A549 treated with AZD2906 at 1 μM for 4 hours (cell line): ENCODE results near the gene PGA4. TPM values are rescaled to one million over a fixed set of nuclear protein-coding genes. Genes with fewer than 3 reads are reported as not detected.

Source experiments
- total RNA-seq: library from RNA; stranded (reverse); fragments of 200-300 nt; extraction: Qiagen RNA extraction; gene quantifications from 5 replicates; pipeline ENCODE4 v1.2.3, GENCODE V29; 2022

PGA4 gene
- 0.07 to 0.26 TPM (median 0.16 TPM) in 3 of 5 replicates, not detected in the others for total RNA-seq

DNA sequence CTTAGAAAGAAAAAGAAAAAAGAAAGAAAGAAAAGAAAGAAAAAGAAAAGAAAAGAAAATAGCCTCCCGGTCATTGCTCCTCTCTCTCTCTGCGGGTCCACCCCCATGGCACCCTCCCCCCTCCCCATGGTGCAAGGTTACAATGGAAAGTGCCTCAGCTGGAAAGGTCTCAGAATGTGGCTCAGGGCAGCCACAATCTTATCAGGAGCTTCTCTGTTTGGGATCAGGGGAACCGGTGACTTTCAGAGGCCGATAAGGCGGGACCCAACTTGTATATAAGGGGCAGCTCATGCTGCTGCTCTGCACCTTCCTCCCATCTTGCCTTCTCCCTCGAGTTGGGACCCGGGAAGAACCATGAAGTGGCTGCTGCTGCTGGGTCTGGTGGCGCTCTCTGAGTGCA, at the start of gene PGA4:
Gene PGA4 (plus strand): TSS at position 301 of the 400 bp plus-strand sequence. CDS start 54 bp downstream, at position 355.

DNA sequence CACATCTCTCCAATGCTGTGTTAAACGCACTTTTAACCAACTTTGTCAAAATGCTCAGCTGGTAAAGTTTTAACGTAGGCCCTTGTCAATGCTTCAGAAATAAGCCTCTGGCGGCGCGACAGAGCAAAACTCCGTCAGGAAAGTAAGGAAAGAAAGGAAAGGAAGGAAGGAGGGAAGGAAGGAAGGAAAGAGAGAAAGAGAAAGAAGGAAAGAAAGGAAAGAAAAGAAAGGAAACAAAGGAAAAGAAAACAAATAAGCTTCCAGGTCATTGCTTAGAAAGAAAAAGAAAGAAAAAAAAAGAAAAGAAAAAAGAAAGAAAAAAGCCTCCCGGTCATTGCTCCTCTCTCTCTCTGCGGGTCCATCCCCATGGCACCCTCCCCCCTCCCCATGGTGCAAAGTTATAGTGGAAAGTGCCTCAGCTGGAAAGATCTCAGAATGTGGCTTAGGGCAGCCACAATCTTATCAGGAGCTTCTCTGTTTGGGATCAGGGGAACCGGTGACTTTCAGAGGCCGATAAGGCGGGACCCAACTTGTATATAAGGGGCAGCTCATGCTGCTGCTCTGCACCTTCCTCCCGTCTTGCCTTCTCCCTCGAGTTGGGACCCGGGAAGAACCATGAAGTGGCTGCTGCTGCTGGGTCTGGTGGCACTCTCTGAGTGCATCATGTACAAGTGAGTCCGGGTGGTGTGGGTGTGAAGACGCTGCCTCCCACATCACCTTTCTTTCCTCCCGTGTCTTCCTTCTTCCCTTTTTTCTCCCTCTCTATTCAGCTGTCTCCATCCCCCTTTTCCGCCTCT, 19.0 kb upstream of the PGA4 start, which contains the start of gene PGA3:
Gene PGA3 (plus strand): TSS at position 566 of the 797 bp plus-strand sequence. CDS start 50 bp downstream, at position 616.

DNA sequence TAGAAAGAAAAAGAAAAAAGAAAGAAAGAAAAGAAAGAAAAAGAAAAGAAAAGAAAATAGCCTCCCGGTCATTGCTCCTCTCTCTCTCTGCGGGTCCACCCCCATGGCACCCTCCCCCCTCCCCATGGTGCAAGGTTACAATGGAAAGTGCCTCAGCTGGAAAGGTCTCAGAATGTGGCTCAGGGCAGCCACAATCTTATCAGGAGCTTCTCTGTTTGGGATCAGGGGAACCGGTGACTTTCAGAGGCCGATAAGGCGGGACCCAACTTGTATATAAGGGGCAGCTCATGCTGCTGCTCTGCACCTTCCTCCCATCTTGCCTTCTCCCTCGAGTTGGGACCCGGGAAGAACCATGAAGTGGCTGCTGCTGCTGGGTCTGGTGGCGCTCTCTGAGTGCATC, 18.7 kb downstream of the PGA4 start, which contains the start of gene PGA5:
Gene PGA5 (plus strand): TSS at position 301 of the 400 bp plus-strand sequence. CDS start 52 bp downstream, at position 353.

Other genes starting within 250 kb of the PGA4 start
- gene CD5, start 119.9 kb upstream of the PGA4 start, total RNA-seq: not detected in 5 replicates
- gene VPS37C, start 60.9 kb upstream of the PGA4 start, total RNA-seq: 16.2 to 18.2 TPM (median 17.1 TPM) in 5 replicates
- 0.12 TPM in 1 of 5 replicates, not detected in the others for gene PGA3, start 18.8 kb upstream of the PGA4 start, total RNA-seq
- gene PGA5, start 18.8 kb downstream of the PGA4 start, total RNA-seq: 0.08 TPM in 1 of 5 replicates, not detected in the others
- 0.46 to 0.85 TPM (median 0.49 TPM) in 5 replicates for gene VWCE, start 73.0 kb downstream of the PGA4 start, total RNA-seq
- gene DDB1, start 110.8 kb downstream of the PGA4 start, total RNA-seq: 159 to 171 TPM (median 166 TPM) in 5 replicates
- 45.4 to 75.1 TPM (median 73.0 TPM) in 5 replicates for gene TKFC, start 110.9 kb downstream of the PGA4 start, total RNA-seq
- 35.7 to 45.5 TPM (median 41.7 TPM) in 5 replicates for gene CYB561A3, start 139.5 kb downstream of the PGA4 start, total RNA-seq
- gene TMEM138, start 140.0 kb downstream of the PGA4 start, total RNA-seq: 75.9 to 100 TPM (median 97.3 TPM) in 5 replicates
- gene TMEM216, start 170.2 kb downstream of the PGA4 start, total RNA-seq: 15.9 to 19.0 TPM (median 17.7 TPM) in 5 replicates
- gene CPSF7, start 207.6 kb downstream of the PGA4 start, total RNA-seq: 66.8 to 77.8 TPM (median 71.6 TPM) in 5 replicates
- gene SDHAF2, start 207.8 kb downstream of the PGA4 start, total RNA-seq: 33.9 to 49.1 TPM (median 45.4 TPM) in 5 replicates